Fibroblast of lung (primary cell): ENCODE results near the gene ACVR2B. TPM values are rescaled to one million over a fixed set of nuclear protein-coding genes. Genes with fewer than 3 reads are reported as not detected.
A peak's percentile ranks its signal among the peaks of the same experiment; 100 is the strongest.

Experiments used
- DNase-seq, 2 donors: peaks; one replicate each; pipeline versions ENCODE4 v3.0.0 to v3.0.0-alpha.2; 2010; ENCODE audit warnings: low read depth in 2 of 2
- H2AFZ ChIP-seq: 2 replicates; pipeline ENCODE4 v1.5.1; 2012; ENCODE audit warnings: low read length, control low read depth, inconsistent platforms
- H3K27ac ChIP-seq: 2 replicates; pipeline ENCODE4 v1.5.1; 2011; ENCODE audit warnings: low read length, control low read depth; ENCODE audit not compliant: insufficient read depth
- H3K27me3 ChIP-seq: 2 replicates; pipeline ENCODE4 v1.5.1; 2011; ENCODE audit warnings: mild to moderate bottlenecking, low read length; ENCODE audit not compliant: control insufficient read depth, insufficient read depth
- H3K36me3 ChIP-seq: 2 replicates; pipeline ENCODE4 v1.5.1; 2011; ENCODE audit warnings: low read length; ENCODE audit not compliant: control insufficient read depth, insufficient read depth
- H3K4me1 ChIP-seq: 2 replicates; pipeline ENCODE4 v1.5.1; 2011; ENCODE audit warnings: low read length; ENCODE audit not compliant: control insufficient read depth, insufficient read depth; ENCODE audit errors: extremely low read depth
- H3K4me2 ChIP-seq: 2 replicates; pipeline ENCODE4 v1.5.1; 2011; ENCODE audit warnings: low read length, control low read depth; ENCODE audit not compliant: insufficient read depth; ENCODE audit errors: extremely low read depth
- H3K4me3 ChIP-seq, 4 experiments: fragments of 200-600 bp in 1 of 4; sonication (generic) in 1 of 4; replicated peaks in 1 of 4; 2 replicates each; pipeline ENCODE4 v1.5.1; 2011 to 2016; ENCODE audit warnings: low read length in 4 of 4, low read depth in 3 of 4, mild to moderate bottlenecking in 3 of 4, control low read depth in 2 of 4, inconsistent platforms in 1 of 4, mixed read lengths in 1 of 4; ENCODE audit not compliant: insufficient read depth in 1 of 4; ENCODE audit errors: control extremely low read depth in 1 of 4
- H3K79me2 ChIP-seq: 2 replicates; pipeline ENCODE4 v1.5.1; 2012; ENCODE audit warnings: mild to moderate bottlenecking, low read length, inconsistent platforms; ENCODE audit not compliant: control insufficient read depth, insufficient read depth
- H3K9ac ChIP-seq: 2 replicates; pipeline ENCODE4 v1.5.1; 2011; ENCODE audit warnings: mild to moderate bottlenecking, low read length, control low read depth; ENCODE audit not compliant: insufficient read depth
- H3K9me3 ChIP-seq: 2 replicates; pipeline ENCODE4 v1.5.1; 2012; ENCODE audit warnings: low read depth, low read length; ENCODE audit not compliant: control insufficient read depth, insufficient read depth
- H4K20me1 ChIP-seq: 2 replicates; pipeline ENCODE4 v1.5.1; 2011; ENCODE audit warnings: low read length; ENCODE audit not compliant: control insufficient read depth, insufficient read depth; ENCODE audit errors: extremely low read depth
- CTCF ChIP-seq, 2 donors: IDR thresholded peaks in 1 of 2; conservative IDR thresholded peaks in 1 of 2; 1 replicate in 1 of 2; 2 replicates in 1 of 2; pipeline ENCODE4 v1.5.1; 2011 to 2012; ENCODE audit warnings: low read length in 2 of 2, control low read depth in 1 of 2, inconsistent platforms in 1 of 2, low read depth in 1 of 2, mild to moderate bottlenecking in 1 of 2
- EZH2 ChIP-seq: IDR thresholded peaks from 2 replicates; pipeline ENCODE4 v1.5.1; 2012; ENCODE audit warnings: low read length, control low read depth, mild to moderate bottlenecking; ENCODE audit errors: missing control alignments
- polyA plus RNA-seq, 2 donors: library from polyadenylated mRNA; depleted of rRNA in 1 of 2; stranded (reverse) in 1 of 2; unstranded in 1 of 2; fragments of >200 nt; gene quantifications; 2 replicates each; pipeline ENCODE4 v1.2.1, GENCODE V29; 2011 to 2012; ENCODE audit warnings: missing spikeins in 1 of 2
- total RNA-seq: library from RNA; depleted of rRNA; stranded (reverse); fragments of >200 nt; gene quantifications from 2 replicates; pipeline ENCODE4 v1.2.1, GENCODE V29; 2014

ACVR2B gene
- total and polyA plus RNA-seq, 2 donors (not counting 1 experiment from before 2014, with no cell fraction given): 0.60 to 2.6 TPM

- Histone ChIP-seq H3K36me3 (peaks cover 8% of the 10 kb centered on the region), H3K9ac (no peak overlapping the region), H3K4me1 (no peaks in the 10 kb centered on the region), H3K27ac (no peak overlapping the region), H2AFZ (no peak overlapping the region), H4K20me1 (no peaks in the 10 kb centered on the region), H3K4me3 (no peak overlapping the region), H3K27me3 (no peaks in the 10 kb centered on the region), H3K79me2 (no peaks in the 10 kb centered on the region), H3K9me3 (no peaks in the 10 kb centered on the region), H3K4me2 (no peak overlapping the region)
- no peak for DNase-seq
- TF ChIP-seq CTCF (conservative IDR thresholded peaks at IDR 0.05 in 1 of 2, IDR thresholded peaks at IDR 0.05 in 1 of 2; ENCODE audit: low read depth in 1 of 2, low read length in 2 of 2) (no peak), EZH2 (no peak)
Observed at GRCh38 chr3:38519651-38520050, 66.0 kb downstream of the ACVR2B start.

- TF ChIP-seq CTCF (conservative IDR thresholded peaks at IDR 0.05 in 1 of 2, IDR thresholded peaks at IDR 0.05 in 1 of 2; ENCODE audit: low read depth in 1 of 2, low read length in 2 of 2) (peak; percentile 93 to 97), EZH2 (no peak)
- no peaks in the 10 kb centered on the region for H3K79me2 ChIP-seq
- peak; percentile 48 to 79 for DNase-seq
Observed at GRCh38 chr3:38521391-38521987, 67.8 kb downstream of the ACVR2B start.

GRCh38 chr3:38522002-38522401 is 68.3 kb downstream of the ACVR2B start:
- no peak for TF ChIP-seq EZH2
- TF ChIP-seq CTCF (conservative IDR thresholded peaks at IDR 0.05 in 1 of 2, IDR thresholded peaks at IDR 0.05 in 1 of 2; ENCODE audit: low read depth in 1 of 2, low read length in 2 of 2): no peak
- Histone ChIP-seq H3K79me2 (no peaks in the 10 kb centered on the region), H3K27ac (no peak overlapping the region), H3K4me1 (no peaks in the 10 kb centered on the region), H3K9me3 (no peaks in the 10 kb centered on the region), H3K9ac (no peak overlapping the region), H3K4me3 (no peak overlapping the region), H4K20me1 (no peaks in the 10 kb centered on the region), H3K4me2 (no peak overlapping the region), H3K27me3 (no peaks in the 10 kb centered on the region), H3K36me3 (peaks cover 5% of the 10 kb centered on the region), H2AFZ (no peak overlapping the region)
- no peak for DNase-seq

More at GRCh38 chr3:38521391-38521987, 67.8 kb downstream of the ACVR2B start:
- Histone ChIP-seq H3K27ac (no peak overlapping the region), H2AFZ (no peak overlapping the region), H3K4me3 (no peak overlapping the region), H3K4me1 (no peaks in the 10 kb centered on the region), H3K9me3 (no peaks in the 10 kb centered on the region), H3K9ac (no peak overlapping the region), H3K36me3 (peaks cover 5% of the 10 kb centered on the region), H3K27me3 (no peaks in the 10 kb centered on the region), H3K4me2 (no peak overlapping the region), H4K20me1 (no peaks in the 10 kb centered on the region)
